Measurements from ENCODE around the gene AAR2.

DNA sequence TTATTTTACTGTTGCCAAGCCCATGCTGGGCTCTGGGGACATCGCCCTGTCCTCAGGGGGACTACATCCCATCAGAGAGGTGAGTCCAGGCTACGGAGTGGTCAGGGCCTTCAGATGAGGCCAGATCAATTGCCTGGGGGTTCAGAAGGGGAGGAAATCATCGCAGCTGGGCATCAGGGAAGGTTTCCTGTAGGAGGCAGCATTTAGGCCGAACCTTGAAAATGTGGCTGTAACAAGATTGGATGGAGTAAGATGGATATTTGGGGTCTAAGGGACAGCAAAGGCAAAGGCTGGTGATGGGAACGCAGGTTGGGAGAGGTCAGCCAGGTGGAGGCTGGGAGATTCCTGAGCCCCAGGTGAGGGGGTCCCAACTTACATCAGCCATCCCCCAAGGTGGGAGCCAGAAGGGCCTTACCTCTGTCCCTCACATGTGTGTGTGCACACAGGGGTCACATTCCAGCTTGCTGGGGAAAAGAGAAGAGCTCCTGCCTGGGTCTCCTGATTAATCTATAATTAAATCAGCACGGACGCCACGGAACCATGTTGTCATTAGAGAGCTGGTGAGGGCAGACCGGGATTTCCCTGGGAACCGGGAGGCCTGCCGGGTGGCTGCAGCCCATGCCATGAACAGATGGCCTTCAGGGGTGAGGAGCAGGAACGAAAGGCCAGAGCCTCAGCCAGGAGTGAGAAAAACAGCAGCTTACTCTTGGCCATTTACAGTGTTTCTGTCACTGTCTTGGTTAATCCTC is 39.3 kb downstream of the AAR2 start:
- TF ChIP-seq YY1 (IDR thresholded peaks at IDR 0.05; ENCODE audit: insufficient read depth, insufficient read length) (no peak), ZNF274 (IDR thresholded peaks at IDR 0.05; ENCODE audit: low read depth, low read length) (no peak)

All from NT2/D1 (cell line).